ACC112 (cell line): Measurements from ENCODE around the gene IAH1.

Experiments used
- H2AFZ ChIP-seq: fragments of 200-600 bp; sonication (generic); one replicate; pipeline ENCODE4 v1.6.0; 2017; ENCODE audit warnings: antibody characterized with exemption, low read length; ENCODE audit not compliant: unreplicated experiment
- H3K27ac ChIP-seq: fragments of 200-600 bp; sonication (generic); 2 replicates; pipeline ENCODE4 v1.5.1; 2014; ENCODE audit warnings: low read depth, mild to moderate bottlenecking, antibody characterized with exemption, low read length, moderate library complexity
- H3K27me3 ChIP-seq: fragments of 200-600 bp; sonication (generic); 2 replicates; pipeline ENCODE4 v1.6.1; 2014; ENCODE audit warnings: mild to moderate bottlenecking, antibody characterized with exemption, low read length, moderate library complexity, mixed read lengths; ENCODE audit not compliant: insufficient read depth
- H3K36me3 ChIP-seq: fragments of 200-600 bp; sonication (generic); 2 replicates; pipeline ENCODE4 v1.6.1; 2016; ENCODE audit warnings: mild to moderate bottlenecking, antibody characterized with exemption, low read length, moderate library complexity, mixed read lengths; ENCODE audit not compliant: insufficient read depth
- H3K4me1 ChIP-seq: fragments of 200-600 bp; sonication (generic); one replicate; pipeline ENCODE4 v1.6.1; 2016; ENCODE audit warnings: low read length, mixed read lengths; ENCODE audit not compliant: insufficient read depth, unreplicated experiment, control insufficient read depth
- H3K4me3 ChIP-seq: fragments of 200-600 bp; sonication (generic); 2 replicates; pipeline ENCODE4 v1.5.1; 2014; ENCODE audit warnings: mild to moderate bottlenecking, low read depth, low read length
- H3K79me2 ChIP-seq: fragments of 200-600 bp; sonication (generic); one replicate; pipeline ENCODE4 v1.6.0; 2016; ENCODE audit warnings: low read length; ENCODE audit not compliant: control insufficient read depth, unreplicated experiment, insufficient read depth

Gene IAH1

DNA sequence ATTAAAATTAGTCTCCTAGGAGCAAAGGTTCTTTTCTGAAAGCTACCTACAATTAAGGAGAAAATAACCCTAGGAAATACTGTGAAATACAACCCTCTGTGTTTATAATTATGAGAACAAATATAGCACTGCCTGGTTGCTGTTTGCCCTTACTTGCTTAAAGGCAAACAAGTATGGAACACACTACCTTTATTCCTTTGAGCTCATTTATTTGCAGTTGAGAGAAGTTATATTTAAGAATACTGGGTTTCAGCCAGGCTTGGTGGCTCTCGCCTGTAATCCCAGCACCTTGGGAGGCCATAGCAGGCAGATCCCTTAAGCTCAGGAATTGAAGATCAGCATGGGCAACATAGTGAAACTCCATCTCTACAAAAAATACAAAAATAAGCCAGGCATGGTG, 23.1 kb upstream of the IAH1 start:
- Histone ChIP-seq H3K4me1 (no peaks in the 10 kb centered on the region), H2AFZ (no peak overlapping the region), H3K4me3 (no peak overlapping the region), H3K79me2 (no peaks in the 10 kb centered on the region), H3K27me3 (no peaks in the 10 kb centered on the region), H3K36me3 (peaks cover 9% of the 10 kb centered on the region), H3K27ac (no peak overlapping the region)

DNA sequence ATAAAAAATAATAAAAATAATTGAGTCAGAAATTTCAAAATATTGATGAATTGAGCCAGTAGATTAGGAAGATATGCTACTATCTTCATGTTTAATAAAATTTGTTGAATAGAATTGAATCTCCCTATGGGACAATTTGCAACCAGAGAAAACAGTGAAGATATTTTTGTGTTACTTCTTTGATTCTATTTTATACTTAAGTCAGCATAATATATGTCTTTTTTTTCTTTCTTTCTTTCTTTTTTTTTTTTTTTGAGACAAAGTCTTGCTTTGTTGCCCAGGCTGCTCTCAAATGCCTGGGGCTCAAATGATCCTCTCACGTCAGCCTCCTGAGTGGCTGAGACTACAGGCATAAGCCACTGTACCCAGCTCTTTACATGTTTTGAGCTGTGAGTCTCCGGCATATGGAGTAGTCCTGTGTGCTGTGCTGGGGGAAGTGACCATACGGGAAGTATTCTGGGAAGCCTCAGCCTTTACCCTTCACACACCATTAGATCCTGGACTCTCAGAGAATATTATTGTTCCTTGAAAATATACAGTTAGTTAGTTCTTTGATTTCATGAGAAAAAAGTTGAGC, 13.8 kb upstream of the IAH1 start:
- no peak overlapping the region for H3K4me3 ChIP-seq
- no peaks in the 10 kb centered on the region for H3K79me2 ChIP-seq
- no peak overlapping the region for H2AFZ ChIP-seq
- no peak overlapping the region for H3K27ac ChIP-seq
- H3K27me3 ChIP-seq = no peaks in the 10 kb centered on the region
- no peaks in the 10 kb centered on the region for H3K4me1 ChIP-seq
- H3K36me3 ChIP-seq = peaks cover 14% of the 10 kb centered on the region; the same call in 1 of the 2 replicates

GRCh38 chr2:9461079-9461478, 13.3 kb upstream of the IAH1 start:
- H3K36me3 ChIP-seq = peaks cover 12% of the 10 kb centered on the region; the same call in 1 of the 2 replicates

DNA sequence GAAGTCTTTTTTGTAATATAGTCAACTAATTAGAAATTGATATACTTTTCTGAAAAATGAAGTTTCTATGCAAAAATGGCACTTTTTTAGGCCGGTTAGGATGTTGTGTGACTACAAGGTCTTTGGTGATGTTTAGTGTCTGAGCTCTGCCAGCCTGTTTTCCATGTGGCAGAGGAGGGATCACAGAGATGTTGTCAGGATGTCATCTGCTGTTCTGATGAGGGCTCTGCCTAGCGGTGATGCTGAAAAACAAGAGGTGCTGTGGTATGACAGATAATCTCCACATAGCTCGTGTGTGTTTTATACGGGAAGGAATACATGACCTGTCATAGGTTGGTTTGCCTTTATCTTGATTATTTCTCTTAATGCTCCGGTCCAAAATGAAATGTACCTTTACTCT, 12.0 kb upstream of the IAH1 start:
- H3K4me3 ChIP-seq = no peak overlapping the region
- no peaks in the 10 kb centered on the region for H3K79me2 ChIP-seq
- H3K27me3 ChIP-seq = no peaks in the 10 kb centered on the region
- H3K36me3 ChIP-seq = peaks cover 4% of the 10 kb centered on the region; the same call in 1 of the 2 replicates
- H3K27ac ChIP-seq = no peak overlapping the region
- H3K4me1 ChIP-seq = no peaks in the 10 kb centered on the region
- H2AFZ ChIP-seq = no peak overlapping the region

More at GRCh38 chr2:9461079-9461478, 13.3 kb upstream of the IAH1 start:
- Histone ChIP-seq H3K27ac (no peak overlapping the region), H3K4me3 (no peak overlapping the region), H3K4me1 (no peaks in the 10 kb centered on the region), H3K79me2 (no peaks in the 10 kb centered on the region), H2AFZ (no peak overlapping the region), H3K27me3 (no peaks in the 10 kb centered on the region)

- H3K27me3 ChIP-seq = no peaks in the 10 kb centered on the region
- 0 out of 2 replicates have a peak, but pooled peaks cover 4% of the 10 kb centered on the region for H3K36me3 ChIP-seq
- no peak overlapping the region for H3K27ac ChIP-seq
- no peak overlapping the region for H3K4me3 ChIP-seq
- no peaks in the 10 kb centered on the region for H3K4me1 ChIP-seq
- H2AFZ ChIP-seq = no peak overlapping the region
- H3K79me2 ChIP-seq = no peaks in the 10 kb centered on the region
These were observed 11.3 kb upstream of the IAH1 start for GRCh38 chr2:9462886-9463697.

DNA sequence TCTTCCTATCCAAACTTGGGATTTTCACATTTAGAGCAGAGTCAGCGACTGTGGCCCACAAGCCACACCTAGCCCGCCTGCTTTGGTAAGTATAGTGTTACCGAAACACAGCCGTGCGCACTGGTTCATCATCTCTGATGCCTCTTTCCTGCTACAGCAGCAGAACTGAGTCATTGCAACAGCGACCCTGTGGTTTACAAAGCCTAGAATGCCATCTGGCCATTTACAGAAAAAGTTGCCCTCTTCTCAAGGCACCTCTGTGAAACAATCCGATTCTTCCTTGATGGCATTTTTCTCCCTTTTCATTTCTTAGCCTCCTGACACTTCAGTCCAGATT, 10.7 kb upstream of the IAH1 start:
- Histone ChIP-seq H3K4me1 (no peaks in the 10 kb centered on the region), H3K79me2 (no peaks in the 10 kb centered on the region), H3K4me3 (no peak overlapping the region), H3K27me3 (no peaks in the 10 kb centered on the region), H3K27ac (no peak overlapping the region), H2AFZ (no peak overlapping the region), H3K36me3 (0 out of 2 replicates have a peak, but pooled peaks cover 4% of the 10 kb centered on the region)

- H3K4me1 ChIP-seq = no peaks in the 10 kb centered on the region
- H3K4me3 ChIP-seq = no peak overlapping the region
- no peaks in the 10 kb centered on the region for H3K79me2 ChIP-seq
- no peak overlapping the region for H3K27ac ChIP-seq
- 0 out of 2 replicates have a peak, but pooled peaks cover 4% of the 10 kb centered on the region for H3K36me3 ChIP-seq
- H2AFZ ChIP-seq = no peak overlapping the region
- no peaks in the 10 kb centered on the region for H3K27me3 ChIP-seq
These were observed 9.2 kb upstream of the IAH1 start for GRCh38 chr2:9465170-9465569.

GRCh38 chr2:9466147-9466683, 8.1 kb upstream of the IAH1 start:
- no peak overlapping the region for H3K27ac ChIP-seq
- H3K79me2 ChIP-seq = no peaks in the 10 kb centered on the region
- no peaks in the 10 kb centered on the region for H3K27me3 ChIP-seq
- no peak overlapping the region for H3K4me3 ChIP-seq
- no peaks in the 10 kb centered on the region for H3K4me1 ChIP-seq
- no peaks in the 10 kb centered on the region for H3K36me3 ChIP-seq
- no peak overlapping the region for H2AFZ ChIP-seq

DNA sequence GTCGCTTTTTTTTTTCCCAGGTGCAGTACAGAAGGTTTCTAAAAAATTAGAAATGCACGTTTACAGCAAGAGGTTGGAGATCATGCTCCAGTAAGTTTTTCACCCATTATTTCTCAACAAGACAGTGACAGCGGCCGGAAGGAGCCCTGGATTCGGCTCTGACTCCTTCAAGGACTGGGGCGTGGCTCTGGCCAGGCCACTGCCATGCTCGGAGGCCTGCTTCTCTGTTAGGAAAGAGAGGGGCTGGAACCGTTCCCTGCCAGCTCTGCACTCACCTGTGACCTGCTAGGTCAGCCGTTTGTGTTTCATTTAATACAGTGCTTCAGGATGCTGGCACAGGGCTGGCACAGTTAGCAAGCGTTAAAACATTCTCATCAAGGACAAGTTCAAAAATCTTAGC, 6.7 kb upstream of the IAH1 start:
- Histone ChIP-seq H3K79me2 (no peaks in the 10 kb centered on the region), H3K4me1 (no peaks in the 10 kb centered on the region), H3K4me3 (no peak overlapping the region), H3K27me3 (no peaks in the 10 kb centered on the region), H3K36me3 (no peaks in the 10 kb centered on the region), H2AFZ (no peak overlapping the region), H3K27ac (no peak overlapping the region)

GRCh38 chr2:9471206-9471605, 3.1 kb upstream of the IAH1 start:
- Histone ChIP-seq H3K27ac (no peak overlapping the region), H3K27me3 (no peaks in the 10 kb centered on the region), H2AFZ (no peak overlapping the region), H3K79me2 (peaks cover 7% of the 10 kb centered on the region), H3K36me3 (no peaks in the 10 kb centered on the region), H3K4me1 (peaks cover 7% of the 10 kb centered on the region), H3K4me3 (no peak overlapping the region)

GRCh38 chr2:9472511-9472910, 1.8 kb upstream of the IAH1 start:
- Histone ChIP-seq H3K79me2 (peaks cover 20% of the 10 kb centered on the region), H3K27ac (no peak overlapping the region), H3K4me1 (peaks cover 10% of the 10 kb centered on the region), H3K27me3 (no peaks in the 10 kb centered on the region), H3K4me3 (no peak overlapping the region), H3K36me3 (0 out of 2 replicates have a peak, but pooled peaks cover 8% of the 10 kb centered on the region), H2AFZ (no peak overlapping the region)
